Measurements from ENCODE around the gene GSTP1.

- TF ChIP-seq, protein P1, sequence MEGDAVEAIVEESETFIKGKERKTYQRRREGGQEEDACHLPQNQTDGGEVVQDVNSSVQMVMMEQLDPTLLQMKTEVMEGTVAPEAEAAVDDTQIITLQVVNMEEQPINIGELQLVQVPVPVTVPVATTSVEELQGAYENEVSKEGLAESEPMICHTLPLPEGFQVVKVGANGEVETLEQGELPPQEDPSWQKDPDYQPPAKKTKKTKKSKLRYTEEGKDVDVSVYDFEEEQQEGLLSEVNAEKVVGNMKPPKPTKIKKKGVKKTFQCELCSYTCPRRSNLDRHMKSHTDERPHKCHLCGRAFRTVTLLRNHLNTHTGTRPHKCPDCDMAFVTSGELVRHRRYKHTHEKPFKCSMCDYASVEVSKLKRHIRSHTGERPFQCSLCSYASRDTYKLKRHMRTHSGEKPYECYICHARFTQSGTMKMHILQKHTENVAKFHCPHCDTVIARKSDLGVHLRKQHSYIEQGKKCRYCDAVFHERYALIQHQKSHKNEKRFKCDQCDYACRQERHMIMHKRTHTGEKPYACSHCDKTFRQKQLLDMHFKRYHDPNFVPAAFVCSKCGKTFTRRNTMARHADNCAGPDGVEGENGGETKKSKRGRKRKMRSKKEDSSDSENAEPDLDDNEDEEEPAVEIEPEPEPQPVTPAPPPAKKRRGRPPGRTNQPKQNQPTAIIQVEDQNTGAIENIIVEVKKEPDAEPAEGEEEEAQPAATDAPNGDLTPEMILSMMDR (optimal IDR thresholded peaks at IDR 0.05 in 1 of 3, IDR thresholded peaks at IDR 0.05 in 1 of 3, conservative IDR thresholded peaks at IDR 0.05 in 1 of 3; ENCODE audit: extremely low read depth in 1 of 3, insufficient read depth in 2 of 3, low read length in 3 of 3) = no peak
- no peak for TF ChIP-seq EZH2 (IDR thresholded peaks at IDR 0.05; ENCODE audit: low read length)
These were observed 47.8 kb downstream of the GSTP1 start for GRCh38 chr11:67631411-67631810.

Data from keratinocyte (primary cell).